GM19467 (cell line): ENCODE data around the gene TMEM39A.

ENCODE experiments used
- ATAC-seq: cut with Tn5 transposase; IDR thresholded peaks from one replicate; pipeline ENCODE4 v1.9.1; 2021; ENCODE audit warnings: mild to moderate bottlenecking, moderate library complexity; ENCODE audit not compliant: unreplicated experiment

Gene TMEM39A

GRCh38 chr3:119463171-119464169 is at the start of gene TMEM39A:
TMEM39A (minus strand) TSS chr3:119463615; CDS start chr3:119462074, 1,541 bp downstream.
- ATAC-seq, result peak; percentile 90

GRCh38 chr3:119510690-119511089 is 47.3 kb upstream of the TMEM39A start:
- ATAC-seq, result no peak

GRCh38 chr3:119508172-119508845 is 44.9 kb upstream of the TMEM39A start:
- no peak for ATAC-seq

GRCh38 chr3:119507404-119507803 is 44.0 kb upstream of the TMEM39A start:
- no peak for ATAC-seq

GRCh38 chr3:119506631-119507030 is 43.2 kb upstream of the TMEM39A start:
- ATAC-seq, result no peak

GRCh38 chr3:119500901-119501300 is 37.5 kb upstream of the TMEM39A start:
- no peak for ATAC-seq

GRCh38 chr3:119500265-119500664 is 36.9 kb upstream of the TMEM39A start:
- ATAC-seq, result no peak

- ATAC-seq, result peak; percentile 99
Measured at GRCh38 chr3:119498186-119499011, 35.0 kb upstream of the TMEM39A start, which contains the start of gene TIMMDC1. TIMMDC1 (plus strand) TSS chr3:119498547; CDS start chr3:119498734, 187 bp downstream.

GRCh38 chr3:119497820-119498185 is 34.4 kb upstream of the TMEM39A start:
- ATAC-seq, result peak; percentile 5

GRCh38 chr3:119494597-119494996 is 31.2 kb upstream of the TMEM39A start:
- ATAC-seq, result no peak

- no peak for ATAC-seq
Measured at GRCh38 chr3:119492810-119493209, 29.4 kb upstream of the TMEM39A start.

- no peak for ATAC-seq
Measured at GRCh38 chr3:119492128-119492527, 28.7 kb upstream of the TMEM39A start.

GRCh38 chr3:119490153-119490552 is 26.7 kb upstream of the TMEM39A start:
- ATAC-seq, result no peak

- ATAC-seq, result no peak
Measured at GRCh38 chr3:119485563-119485962, 22.1 kb upstream of the TMEM39A start.

- ATAC-seq, result no peak
Measured at GRCh38 chr3:119483101-119483500, 19.7 kb upstream of the TMEM39A start.

GRCh38 chr3:119481079-119481478 is 17.7 kb upstream of the TMEM39A start:
- ATAC-seq, result no peak

- ATAC-seq, result no peak
Measured at GRCh38 chr3:119470866-119471265, 7.5 kb upstream of the TMEM39A start.

- ATAC-seq, result no peak
Measured at GRCh38 chr3:119469418-119470189, 6.2 kb upstream of the TMEM39A start.

- ATAC-seq, result no peak
Measured at GRCh38 chr3:119468041-119468440, 4.6 kb upstream of the TMEM39A start.

GRCh38 chr3:119457246-119457645 is 6.2 kb downstream of the TMEM39A start:
- ATAC-seq, result no peak
